ENCODE data around the gene RBMS3. TPM values are rescaled to one million over a fixed set of nuclear protein-coding genes. Genes with fewer than 3 reads are reported as not detected.

Gene RBMS3
- total RNA-seq, 1 donor = 81.1 TPM

DNA sequence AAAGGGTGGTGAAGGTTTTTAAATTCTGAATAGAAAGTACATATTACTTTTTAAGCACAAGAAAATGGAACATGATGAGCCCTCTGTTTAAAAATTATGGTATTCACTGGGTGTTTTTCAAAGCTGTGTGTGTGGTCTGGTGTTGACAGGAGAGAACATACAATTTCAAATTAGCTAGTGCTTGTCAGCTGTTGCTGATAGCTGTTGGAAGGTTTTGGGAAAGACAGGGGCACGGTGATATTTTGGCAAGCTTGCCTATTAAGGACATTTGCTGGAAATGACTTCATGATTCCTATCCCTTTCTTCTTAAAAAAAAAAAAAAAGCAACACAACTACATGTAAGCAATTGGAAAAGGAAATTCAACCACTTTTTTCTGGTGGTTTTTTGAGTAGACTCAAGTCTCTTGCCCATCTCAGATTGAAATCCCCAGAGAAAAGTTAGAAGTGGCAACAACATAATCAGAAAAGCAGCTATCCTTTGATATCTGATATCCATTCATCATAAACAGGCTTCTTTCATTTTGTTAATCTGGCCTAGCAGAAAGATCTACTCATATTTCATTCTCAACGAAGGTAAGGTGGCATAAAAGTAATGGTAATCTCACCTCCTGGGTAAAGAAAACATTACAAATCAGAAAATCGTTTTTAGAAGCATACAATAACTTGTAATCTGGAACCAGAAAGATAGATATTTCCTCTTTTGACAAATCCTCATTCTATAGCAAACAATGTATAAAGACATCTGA lies 130.0 kb downstream of the RBMS3 start:
- TF ChIP-seq, protein P1, sequence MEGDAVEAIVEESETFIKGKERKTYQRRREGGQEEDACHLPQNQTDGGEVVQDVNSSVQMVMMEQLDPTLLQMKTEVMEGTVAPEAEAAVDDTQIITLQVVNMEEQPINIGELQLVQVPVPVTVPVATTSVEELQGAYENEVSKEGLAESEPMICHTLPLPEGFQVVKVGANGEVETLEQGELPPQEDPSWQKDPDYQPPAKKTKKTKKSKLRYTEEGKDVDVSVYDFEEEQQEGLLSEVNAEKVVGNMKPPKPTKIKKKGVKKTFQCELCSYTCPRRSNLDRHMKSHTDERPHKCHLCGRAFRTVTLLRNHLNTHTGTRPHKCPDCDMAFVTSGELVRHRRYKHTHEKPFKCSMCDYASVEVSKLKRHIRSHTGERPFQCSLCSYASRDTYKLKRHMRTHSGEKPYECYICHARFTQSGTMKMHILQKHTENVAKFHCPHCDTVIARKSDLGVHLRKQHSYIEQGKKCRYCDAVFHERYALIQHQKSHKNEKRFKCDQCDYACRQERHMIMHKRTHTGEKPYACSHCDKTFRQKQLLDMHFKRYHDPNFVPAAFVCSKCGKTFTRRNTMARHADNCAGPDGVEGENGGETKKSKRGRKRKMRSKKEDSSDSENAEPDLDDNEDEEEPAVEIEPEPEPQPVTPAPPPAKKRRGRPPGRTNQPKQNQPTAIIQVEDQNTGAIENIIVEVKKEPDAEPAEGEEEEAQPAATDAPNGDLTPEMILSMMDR (IDR thresholded peaks at IDR 0.05; ENCODE audit: extremely low read depth, low read depth, low read length) = no peak
- DNase-seq (ENCODE audit: insufficient read length, low spot score, missing footprints) = no peak

DNA sequence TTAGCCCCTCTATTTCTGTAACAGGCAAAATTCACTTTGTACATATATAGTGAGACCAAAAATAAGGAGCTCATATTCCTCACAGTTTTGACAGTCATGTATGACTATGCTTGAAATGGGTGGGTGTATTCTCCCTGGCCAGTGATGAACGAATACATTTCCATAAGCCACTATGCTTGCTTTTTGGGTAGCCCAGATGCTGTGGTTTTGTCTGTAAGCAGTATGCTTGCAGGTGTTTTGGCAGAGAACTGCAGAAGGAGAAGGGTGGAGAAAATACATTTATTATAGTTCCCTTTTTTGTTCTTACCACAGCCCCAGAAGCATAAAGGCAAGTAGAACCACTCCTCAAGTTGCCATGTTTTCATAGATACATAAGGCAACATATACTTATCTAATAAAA lies 131.2 kb downstream of the RBMS3 start:
- peaks cover 5% of the 10 kb centered on the region for H4K20me1 ChIP-seq (ENCODE audit: insufficient read depth, low read length)
- H3K27me3 ChIP-seq (ENCODE audit: insufficient read depth, low read length) = no peaks in the 10 kb centered on the region
- H3K4me1 ChIP-seq (ENCODE audit: insufficient read depth, low read length) = peaks cover 38% of the 10 kb centered on the region
- H3K4me2 ChIP-seq (ENCODE audit: insufficient read depth, low read length) = no peak overlapping the region
- H3K27ac ChIP-seq (ENCODE audit: low read depth, low read length) = no peak overlapping the region
- TF ChIP-seq, protein P1 (IDR thresholded peaks at IDR 0.05; ENCODE audit: extremely low read depth, low read depth, low read length) = no peak
- DNase-seq (ENCODE audit: insufficient read length, low spot score, missing footprints) = no peak
- H3K9me3 ChIP-seq (ENCODE audit: low read depth, low read length) = no peaks in the 10 kb centered on the region
- no peak overlapping the region for H3K4me3 ChIP-seq (ENCODE audit: insufficient read depth, low read length)
- no peak overlapping the region for H2AFZ ChIP-seq (ENCODE audit: low read length)
- H3K79me2 ChIP-seq (ENCODE audit: insufficient read depth, low read length) = peaks cover 30% of the 10 kb centered on the region
- H3K36me3 ChIP-seq (ENCODE audit: insufficient read depth, low read length) = no peaks in the 10 kb centered on the region

More for the DNA sequence above, 130.0 kb downstream of the RBMS3 start:
- Histone ChIP-seq H3K27me3 (ENCODE audit: insufficient read depth, low read length) (no peaks in the 10 kb centered on the region), H3K79me2 (ENCODE audit: insufficient read depth, low read length) (peaks cover 32% of the 10 kb centered on the region), H2AFZ (ENCODE audit: low read length) (no peak overlapping the region), H3K9me3 (ENCODE audit: low read depth, low read length) (no peaks in the 10 kb centered on the region), H3K4me3 (ENCODE audit: insufficient read depth, low read length) (no peak overlapping the region), H3K36me3 (ENCODE audit: insufficient read depth, low read length) (no peaks in the 10 kb centered on the region), H3K27ac (ENCODE audit: low read depth, low read length) (no peak overlapping the region), H4K20me1 (ENCODE audit: insufficient read depth, low read length) (peaks cover 3% of the 10 kb centered on the region), H3K4me2 (ENCODE audit: insufficient read depth, low read length) (no peak overlapping the region), H3K4me1 (ENCODE audit: insufficient read depth, low read length) (peaks cover 30% of the 10 kb centered on the region)

DNA sequence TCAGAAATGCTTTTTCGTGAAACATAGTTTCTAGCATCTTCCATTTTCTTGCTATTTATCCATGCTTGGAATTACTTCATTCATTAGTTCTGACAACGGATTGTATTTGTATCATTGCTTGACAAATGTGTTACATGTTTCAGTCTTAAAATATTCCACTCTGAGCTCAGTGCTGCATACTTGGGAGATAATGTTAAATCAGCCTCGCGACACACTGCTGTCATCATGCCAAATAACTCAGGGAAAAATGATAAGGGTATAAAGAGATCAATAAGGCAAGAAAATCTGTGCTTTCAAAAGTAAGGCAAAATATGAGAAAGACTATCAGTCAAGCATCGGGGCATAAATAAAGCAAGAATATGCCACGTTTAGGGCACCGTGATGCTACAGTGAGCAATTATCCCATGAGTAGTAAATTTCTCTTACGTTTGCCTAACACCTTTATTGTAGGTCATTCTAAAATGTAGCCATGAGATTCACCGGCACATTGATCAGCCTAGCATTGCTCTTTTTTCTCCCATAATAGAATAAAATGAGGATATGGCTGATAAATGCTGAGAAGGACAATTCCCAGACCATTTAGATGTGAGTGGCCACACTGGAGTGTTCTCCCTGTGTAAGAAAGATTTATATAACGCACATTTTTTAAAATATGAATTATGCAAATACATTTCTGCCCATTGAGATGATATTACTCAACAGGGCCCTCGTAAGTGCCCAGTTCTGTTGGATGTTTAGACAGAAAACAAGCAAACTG lies 133.8 kb downstream of the RBMS3 start:
- Histone ChIP-seq H3K4me2 (ENCODE audit: insufficient read depth, low read length) (no peak overlapping the region), H3K27ac (ENCODE audit: low read depth, low read length) (no peak overlapping the region)

More for the DNA sequence above, 133.8 kb downstream of the RBMS3 start:
- Histone ChIP-seq H3K79me2 (ENCODE audit: insufficient read depth, low read length) (peaks cover 39% of the 10 kb centered on the region), H3K4me1 (ENCODE audit: insufficient read depth, low read length) (peaks cover 27% of the 10 kb centered on the region), H3K9me3 (ENCODE audit: low read depth, low read length) (no peaks in the 10 kb centered on the region), H3K36me3 (ENCODE audit: insufficient read depth, low read length) (no peaks in the 10 kb centered on the region), H2AFZ (ENCODE audit: low read length) (no peak overlapping the region), H3K4me3 (ENCODE audit: insufficient read depth, low read length) (no peak overlapping the region), H4K20me1 (ENCODE audit: insufficient read depth, low read length) (peaks cover 5% of the 10 kb centered on the region), H3K27me3 (ENCODE audit: insufficient read depth, low read length) (no peaks in the 10 kb centered on the region)
- no peak for DNase-seq (ENCODE audit: insufficient read length, low spot score, missing footprints)
- TF ChIP-seq, protein P1 (IDR thresholded peaks at IDR 0.05; ENCODE audit: extremely low read depth, low read depth, low read length) = no peak

All from osteoblast (primary cell).